ENCODE measurements around the gene LAMB3. TPM values are rescaled to one million over a fixed set of nuclear protein-coding genes. Genes with fewer than 3 reads are reported as not detected.

Gene LAMB3
- total and polyA plus RNA-seq, 10 donors = 0.43 to 3.4 (median 0.80) TPM

DNA sequence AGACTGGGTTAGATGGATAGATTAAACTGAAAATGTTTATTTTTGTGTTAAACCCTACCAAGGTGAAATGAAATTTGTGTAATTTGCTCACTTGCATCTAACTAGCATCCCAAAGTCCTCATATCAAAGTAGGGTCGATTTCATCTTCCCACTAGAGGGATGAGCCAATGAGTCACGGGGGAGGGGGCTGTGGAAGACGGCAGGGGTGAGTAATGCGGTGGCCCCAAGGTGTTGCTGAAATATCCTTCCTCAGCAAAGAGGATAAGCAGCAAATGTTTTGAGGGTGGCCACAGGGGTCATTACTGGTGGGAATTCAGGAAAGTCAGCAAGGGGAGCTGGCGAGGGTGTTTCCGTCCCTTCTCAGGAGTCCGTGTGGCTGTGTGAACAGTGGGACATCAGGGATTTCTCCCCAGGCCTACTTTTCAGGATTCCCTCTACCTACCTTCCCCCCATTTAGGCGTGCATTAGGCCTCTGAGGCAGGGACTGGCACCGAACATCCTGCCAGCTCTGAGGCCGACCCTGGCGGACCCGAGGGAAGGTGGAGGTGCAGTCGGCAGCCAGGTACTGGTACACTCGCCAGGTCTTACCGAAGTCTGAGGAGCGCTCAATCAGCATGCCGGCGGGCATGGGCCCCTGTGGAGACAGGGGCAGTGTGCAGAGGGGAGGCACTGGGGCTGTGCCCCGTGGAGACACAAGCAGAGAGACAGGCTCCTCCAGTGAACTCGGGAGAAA, 18.1 kb downstream of the LAMB3 start:
- no peak for DNase-seq
- intact Hi-C loops (cut with DNase I; ENCODE audit: low total_unique reads) = no loop called here
- H3K27ac ChIP-seq = peak overlapping the region in 1 of 8 donors; percentile 14
- TF ChIP-seq CTCF (IDR thresholded peaks at IDR 0.05 in 8 of 11, conservative IDR thresholded peaks at IDR 0.05 in 3 of 11) = no peak
- TF ChIP-seq POLR2A (IDR thresholded peaks at IDR 0.05) = no peak
- TF ChIP-seq POLR2AphosphoS5 (IDR thresholded peaks at IDR 0.05) = no peak
- H3K9me3 ChIP-seq = no peaks in the 10 kb centered on the region
- H3K4me1 ChIP-seq = peaks cover 0 to 5% (median 0%) of the 10 kb centered on the region in 6 donors
- WGBS, 5 donors = 82 to 91% (median 85%) methylated on average over 8 to 20 of the region's 20 CpGs
- peaks cover 0 to 14% (median 0%) of the 10 kb centered on the region in 7 donors for H3K27me3 ChIP-seq (replicated peaks in 1 of 7)
- H3K36me3 ChIP-seq = no peaks in the 10 kb centered on the region
- no peak overlapping the region for H3K4me3 ChIP-seq

GRCh38 chr1:209633335-209633997, 18.8 kb downstream of the LAMB3 start:
- Histone ChIP-seq H3K9me3 (no peaks in the 10 kb centered on the region), H3K27me3 (replicated peaks in 1 of 7) (peaks cover 0 to 15% (median 0%) of the 10 kb centered on the region in 7 donors), H3K4me3 (no peak overlapping the region), H3K36me3 (no peaks in the 10 kb centered on the region), H3K4me1 (peaks cover 0 to 9% (median 0%) of the 10 kb centered on the region in 6 donors), H3K27ac (peak overlapping the region in 1 of 8 donors; percentile 14)
- intact Hi-C loops (cut with DNase I; ENCODE audit: low total_unique reads) = no loop called here
- 59 to 79% (median 68%) methylated on average over 6 of the region's 6 CpGs for WGBS, 5 donors
- no peak for DNase-seq
- TF ChIP-seq POLR2A (IDR thresholded peaks at IDR 0.05) = no peak
- no peak for TF ChIP-seq POLR2AphosphoS5 (IDR thresholded peaks at IDR 0.05)
- no peak for TF ChIP-seq CTCF (IDR thresholded peaks at IDR 0.05 in 8 of 11, conservative IDR thresholded peaks at IDR 0.05 in 3 of 11)

GRCh38 chr1:209630383-209631225, 21.6 kb downstream of the LAMB3 start:
- no peak for DNase-seq
- no peak overlapping the region for H3K27ac ChIP-seq
- peaks cover 4 to 36% (median 21%) of the 10 kb centered on the region in 6 donors for H3K4me1 ChIP-seq
- no peaks in the 10 kb centered on the region for H3K9me3 ChIP-seq
- TF ChIP-seq CTCF (IDR thresholded peaks at IDR 0.05 in 8 of 11, conservative IDR thresholded peaks at IDR 0.05 in 3 of 11) = no peak
- TF ChIP-seq POLR2AphosphoS5 (IDR thresholded peaks at IDR 0.05) = no peak
- no peak for TF ChIP-seq POLR2A (IDR thresholded peaks at IDR 0.05)
- 62 to 71% (median 71%) methylated on average over 17 of the region's 17 CpGs for WGBS, 5 donors
- H3K27me3 ChIP-seq (replicated peaks in 1 of 7) = peaks cover 0 to 29% (median 5%) of the 10 kb centered on the region in 7 donors
- H3K4me3 ChIP-seq = no peak overlapping the region
- intact Hi-C loops (cut with DNase I; ENCODE audit: low total_unique reads) = no loop called here
- no peaks in the 10 kb centered on the region for H3K36me3 ChIP-seq

Measured in spleen (tissue), 11 donors.